GM23338 (cell line): ENCODE results near the gene TNNT3. TPM values are rescaled to one million over a fixed set of nuclear protein-coding genes. Genes with fewer than 3 reads are reported as not detected.

ENCODE experiments used
- ATAC-seq: fragments of 200-7000 bp; cut with Tn5 transposase; 3 replicates; pipeline ENCODE4 v1.9.1; 2020
- DNase-seq: peaks from one replicate; pipeline ENCODE4 v3.0.0-alpha.2; 2015; ENCODE audit warnings: low spot score
- H2AFZ ChIP-seq: fragments of 200-600 bp; sonication (generic); 2 replicates; pipeline ENCODE4 v1.8.0; 2016; ENCODE audit warnings: antibody characterized with exemption, mild to moderate bottlenecking, moderate library complexity
- H3F3A ChIP-seq: fragments of 200-600 bp; sonication (generic); replicated peaks from 2 replicates; pipeline ENCODE4 v1.8.0; 2017; ENCODE audit warnings: antibody characterized with exemption, mixed run types, low read depth
- H3K27ac ChIP-seq: fragments of 200-600 bp; sonication (generic); 2 replicates; pipeline ENCODE4 v1.6.1; 2016; ENCODE audit warnings: low read depth
- H3K27me3 ChIP-seq: fragments of 200-600 bp; sonication (generic); 2 replicates; pipeline ENCODE4 v1.8.0; 2016; ENCODE audit warnings: mild to moderate bottlenecking, mixed run types, moderate library complexity; ENCODE audit not compliant: insufficient read depth
- H3K36me3 ChIP-seq: fragments of 200-600 bp; sonication (generic); 2 replicates; pipeline ENCODE4 v1.8.0; 2016; ENCODE audit warnings: mild to moderate bottlenecking; ENCODE audit not compliant: insufficient read depth
- H3K4me1 ChIP-seq: fragments of 200-600 bp; sonication (generic); 2 replicates; pipeline ENCODE4 v1.8.0; 2016; ENCODE audit warnings: mild to moderate bottlenecking, moderate library complexity; ENCODE audit not compliant: insufficient read depth
- H3K4me2 ChIP-seq: fragments of 200-600 bp; sonication (generic); 2 replicates; pipeline ENCODE4 v1.7.1; 2017; ENCODE audit warnings: mixed run types
- H3K4me3 ChIP-seq: fragments of 200-600 bp; sonication (generic); 2 replicates; pipeline ENCODE4 v1.6.1; 2016; ENCODE audit warnings: mixed run types
- H3K79me2 ChIP-seq: fragments of 200-600 bp; sonication (generic); replicated peaks from 2 replicates; pipeline ENCODE4 v1.8.0; 2017; ENCODE audit warnings: mild to moderate bottlenecking; ENCODE audit not compliant: insufficient read depth
- H3K9me2 ChIP-seq: fragments of 200-600 bp; sonication (generic); 2 replicates; pipeline ENCODE4 v1.8.0; 2017; ENCODE audit not compliant: insufficient read depth
- H4K20me1 ChIP-seq: fragments of 200-600 bp; sonication (generic); replicated peaks from 2 replicates; pipeline ENCODE4 v1.8.0; 2017; ENCODE audit warnings: mild to moderate bottlenecking; ENCODE audit not compliant: insufficient read depth
- H3K27ac Mint-ChIP-seq: 2 replicates; pipeline ENCODE4 v1.8.0; 2020; ENCODE audit warnings: inconsistent platforms, mild to moderate bottlenecking, moderate library complexity, mixed read lengths
- H3K27me3 Mint-ChIP-seq: 3 replicates; pipeline ENCODE4 v1.8.0; 2022; ENCODE audit warnings: low read depth, mild to moderate bottlenecking, moderate library complexity, mixed read lengths, inconsistent platforms; ENCODE audit not compliant: insufficient read depth, poor library complexity
- H3K36me3 Mint-ChIP-seq: 3 replicates; pipeline ENCODE4 v1.8.0; 2021; ENCODE audit warnings: low read depth, mild to moderate bottlenecking, inconsistent platforms, moderate library complexity, mixed read lengths
- H3K4me1 Mint-ChIP-seq: 3 replicates; pipeline ENCODE4 v1.8.0; 2020; ENCODE audit warnings: mild to moderate bottlenecking, inconsistent platforms, mixed read lengths
- H3K4me3 Mint-ChIP-seq: 3 replicates; pipeline ENCODE4 v1.8.0; 2021; ENCODE audit warnings: moderate library complexity, mild to moderate bottlenecking, inconsistent platforms, mixed read lengths
- H3K9me3 Mint-ChIP-seq: 3 replicates; pipeline ENCODE4 v1.8.0; 2020; ENCODE audit warnings: moderate library complexity, mild to moderate bottlenecking, inconsistent platforms, mixed read lengths
- CREB1 ChIP-seq: fragments of 250-450 bp; sonication (Bioruptor Pico); IDR thresholded peaks from 2 replicates; pipeline ENCODE4 v1.5.0; 2020; ENCODE audit warnings: low read depth, mild to moderate bottlenecking, moderate library complexity
- CTCF ChIP-seq, 2 experiments: fragments of 200-600 bp in 1 of 2; sonication (generic) in 1 of 2; conservative IDR thresholded peaks; 2 replicates each; pipeline versions ENCODE4 v1.5.1 to v1.6.1; 2016 to 2017; ENCODE audit warnings: antibody characterized with exemption in 2 of 2, low read depth in 2 of 2, mild to moderate bottlenecking in 2 of 2, moderate library complexity in 1 of 2
- ETS1 ChIP-seq: IDR thresholded peaks from 2 replicates; pipeline ENCODE4 v1.6.1; 2016; ENCODE audit warnings: antibody characterized with exemption
- EZH2 ChIP-seq: fragments of 200-600 bp; sonication (generic); IDR thresholded peaks from one replicate; pipeline ENCODE4 v1.8.0; 2017; ENCODE audit warnings: antibody characterized with exemption, mild to moderate bottlenecking, low read depth; ENCODE audit not compliant: unreplicated experiment
- EZH2phosphoT487 ChIP-seq: fragments of 200-600 bp; sonication (generic); IDR thresholded peaks from one replicate; pipeline ENCODE4 v1.8.1; 2018; ENCODE audit warnings: antibody characterized with exemption; ENCODE audit not compliant: unreplicated experiment
- JUNB ChIP-seq: IDR thresholded peaks from one replicate; pipeline ENCODE4 v1.6.1; 2016; ENCODE audit warnings: antibody characterized with exemption; ENCODE audit not compliant: unreplicated experiment
- NANOG ChIP-seq: IDR thresholded peaks from 2 replicates; pipeline ENCODE4 v1.6.1; 2016; ENCODE audit warnings: antibody characterized with exemption, borderline replicate concordance
- POLR2AphosphoS5 ChIP-seq: IDR thresholded peaks from 2 replicates; pipeline ENCODE4 v1.6.1; 2016; ENCODE audit warnings: antibody characterized with exemption, low read depth
- REST ChIP-seq: IDR thresholded peaks from one replicate; pipeline ENCODE4 v1.6.1; 2018; ENCODE audit warnings: antibody characterized with exemption; ENCODE audit not compliant: unreplicated experiment
- STAT1 ChIP-seq: IDR thresholded peaks from one replicate; pipeline ENCODE4 v1.6.1; 2016; ENCODE audit warnings: antibody characterized with exemption; ENCODE audit not compliant: unreplicated experiment
- ZNF114 ChIP-seq: fragments of 250-450 bp; sonication (Bioruptor Pico); IDR thresholded peaks from 2 replicates; pipeline ENCODE4 v1.5.0; 2020; ENCODE audit warnings: mild to moderate bottlenecking, moderate library complexity
- ZNF331 ChIP-seq: fragments of 250-450 bp; sonication (Bioruptor Pico); IDR thresholded peaks from 2 replicates; pipeline ENCODE4 v1.5.0; 2020; ENCODE audit warnings: low read depth, mild to moderate bottlenecking, moderate library complexity
- ZNF462 ChIP-seq: fragments of 250-450 bp; sonication (Bioruptor Pico); IDR thresholded peaks from 2 replicates; pipeline ENCODE4 v1.5.0; 2020; ENCODE audit warnings: mild to moderate bottlenecking, moderate library complexity
- polyA plus RNA-seq: library from polyadenylated mRNA; unstranded; fragments of >200 nt; fragmentation: Nextera tagmentation; extraction: Ambion mirVana; gene quantifications from 2 replicates; pipeline ENCODE4 v1.2.1, GENCODE V29; 2016
- total RNA-seq: library from RNA; depleted of rRNA; stranded (reverse); fragments of >200 nt; shearing (Covaris generic); gene quantifications from 2 replicates; pipeline ENCODE4 v1.2.3, GENCODE V29; 2014

The TNNT3 gene
- total and polyA plus RNA-seq, 2 experiments from 2014 or later = not detected

- Histone ChIP-seq H3K4me1 (no peaks in the 10 kb centered on the region), H3K36me3 (no peaks in the 10 kb centered on the region), H3K4me2 (no peak overlapping the region), H3K79me2 (no peaks in the 10 kb centered on the region), H3K27ac (no peak overlapping the region), H3K27me3 (no peaks in the 10 kb centered on the region), H2AFZ (no peak overlapping the region), H3F3A (no peaks in the 10 kb centered on the region), H3K9me2 (no peaks in the 10 kb centered on the region), H3K4me3 (no peak overlapping the region), H4K20me1 (no peaks in the 10 kb centered on the region)
- Mint-ChIP-seq H3K9me3 (no peaks in the 10 kb centered on the region), H3K4me3 (no peak overlapping the region), H3K36me3 (no peaks in the 10 kb centered on the region), H3K27ac (no peak overlapping the region), H3K27me3 (peaks cover 4% of the 10 kb centered on the region), H3K4me1 (no peaks in the 10 kb centered on the region; the same call in 2 of the 3 replicates)
- ATAC-seq (no peak), DNase-seq (no peak)
- no peak for TF ChIP-seq NANOG
- no peak for TF ChIP-seq ZNF462 (CRISPR knock-in tag)
- no peak for TF ChIP-seq REST
- no peak for TF ChIP-seq STAT1
- TF ChIP-seq JUNB = no peak
- TF ChIP-seq POLR2AphosphoS5 = no peak
- TF ChIP-seq CTCF (conservative IDR thresholded peaks at IDR 0.05; ENCODE audit: low read depth in 2 of 2) = no peak
- TF ChIP-seq CREB1 = no peak
- TF ChIP-seq ZNF331 = no peak
- TF ChIP-seq ETS1 = no peak
- no peak for TF ChIP-seq EZH2phosphoT487
- no peak for TF ChIP-seq ZNF114 (CRISPR knock-in tag)
- TF ChIP-seq EZH2 = no peak
These were observed 40.1 kb upstream of the TNNT3 start for GRCh38 chr11:1879342-1879940.
